Lower leg skin (tissue), 3 donors: ENCODE measurements around the gene FAM229A.

ENCODE experiments used
- POLR2A ChIP-seq, 2 donors: fragments of 450-650 bp; IDR thresholded peaks; one replicate each; pipeline ENCODE4 v1.6.1; 2016 to 2017; ENCODE audit warnings: antibody characterized with exemption in 2 of 2, mild to moderate bottlenecking in 1 of 2, moderate library complexity in 1 of 2
- TF ChIP-seq, protein P1 (sequence below), 3 donors: fragments of 450-650 bp; IDR thresholded peaks; one replicate each; pipeline ENCODE4 v1.5.1; 2016; ENCODE audit warnings: antibody characterized with exemption in 3 of 3, mild to moderate bottlenecking in 3 of 3, moderate library complexity in 2 of 3

GRCh38 chr1:32390904-32391870 is 28.9 kb upstream of the FAM229A start:
- TF ChIP-seq, protein P1, sequence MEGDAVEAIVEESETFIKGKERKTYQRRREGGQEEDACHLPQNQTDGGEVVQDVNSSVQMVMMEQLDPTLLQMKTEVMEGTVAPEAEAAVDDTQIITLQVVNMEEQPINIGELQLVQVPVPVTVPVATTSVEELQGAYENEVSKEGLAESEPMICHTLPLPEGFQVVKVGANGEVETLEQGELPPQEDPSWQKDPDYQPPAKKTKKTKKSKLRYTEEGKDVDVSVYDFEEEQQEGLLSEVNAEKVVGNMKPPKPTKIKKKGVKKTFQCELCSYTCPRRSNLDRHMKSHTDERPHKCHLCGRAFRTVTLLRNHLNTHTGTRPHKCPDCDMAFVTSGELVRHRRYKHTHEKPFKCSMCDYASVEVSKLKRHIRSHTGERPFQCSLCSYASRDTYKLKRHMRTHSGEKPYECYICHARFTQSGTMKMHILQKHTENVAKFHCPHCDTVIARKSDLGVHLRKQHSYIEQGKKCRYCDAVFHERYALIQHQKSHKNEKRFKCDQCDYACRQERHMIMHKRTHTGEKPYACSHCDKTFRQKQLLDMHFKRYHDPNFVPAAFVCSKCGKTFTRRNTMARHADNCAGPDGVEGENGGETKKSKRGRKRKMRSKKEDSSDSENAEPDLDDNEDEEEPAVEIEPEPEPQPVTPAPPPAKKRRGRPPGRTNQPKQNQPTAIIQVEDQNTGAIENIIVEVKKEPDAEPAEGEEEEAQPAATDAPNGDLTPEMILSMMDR (IDR thresholded peaks at IDR 0.05) = no peak
- TF ChIP-seq POLR2A (IDR thresholded peaks at IDR 0.05) = no peak
